Activated CD4-positive, CD25-positive, alpha-beta regulatory T cell treated with anti-CD3 and anti-CD28 coated beads, Interleukin-2, amount 50 U/mL, for 24 hours (primary cell): ENCODE results near the gene TMED6.
A peak's percentile ranks its signal among the peaks of the same experiment; 100 is the strongest.

Experiments used
- ATAC-seq, 2 donors: fragments of 150-1000 bp; cut with Tn5 transposase; one replicate each; pipeline ENCODE4 v1.10.0; 2021; ENCODE audit warnings: mild to moderate bottlenecking in 1 of 2, moderate library complexity in 1 of 2

The TMED6 gene

DNA sequence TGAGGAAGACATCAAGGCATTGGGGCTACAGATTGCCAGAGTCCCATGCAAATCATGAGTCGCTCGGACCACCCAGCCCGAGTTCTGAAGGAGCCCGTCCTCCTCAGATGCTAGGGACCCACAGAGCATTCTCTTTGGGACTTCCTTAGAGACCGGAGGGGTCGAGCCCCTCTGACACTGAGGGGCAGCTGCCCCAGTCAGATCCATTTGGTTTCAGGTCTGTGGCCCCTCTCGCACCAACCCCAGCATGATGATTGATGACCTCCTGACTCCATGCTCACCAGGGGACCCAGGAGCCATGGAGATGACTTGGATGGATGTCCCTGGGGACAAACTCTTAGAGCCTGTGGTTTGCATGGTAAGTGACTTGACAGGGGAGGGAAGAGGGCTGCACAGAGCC lies 29.2 kb downstream of the TMED6 start:
- no peak for ATAC-seq

DNA sequence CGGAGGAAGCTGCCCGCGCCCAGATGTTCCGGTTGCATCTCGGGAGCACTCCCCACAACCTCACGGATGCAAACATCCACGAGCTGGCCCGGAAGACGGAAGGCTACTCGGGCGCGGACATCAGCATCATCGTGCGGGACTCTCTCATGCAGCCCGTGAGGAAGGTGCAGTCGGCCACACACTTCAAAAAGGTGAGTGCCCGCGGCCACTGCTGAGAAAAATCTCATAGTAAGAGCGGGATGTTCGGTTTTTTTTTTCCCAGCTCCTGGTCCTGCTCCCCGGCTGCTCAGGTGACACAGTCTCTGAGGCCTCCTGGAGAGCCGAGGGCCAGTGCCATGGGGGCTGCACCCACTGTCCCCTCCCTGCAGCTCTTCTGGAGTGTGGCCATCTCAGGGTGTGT lies 30.5 kb downstream of the TMED6 start:
- ATAC-seq = no peak

DNA sequence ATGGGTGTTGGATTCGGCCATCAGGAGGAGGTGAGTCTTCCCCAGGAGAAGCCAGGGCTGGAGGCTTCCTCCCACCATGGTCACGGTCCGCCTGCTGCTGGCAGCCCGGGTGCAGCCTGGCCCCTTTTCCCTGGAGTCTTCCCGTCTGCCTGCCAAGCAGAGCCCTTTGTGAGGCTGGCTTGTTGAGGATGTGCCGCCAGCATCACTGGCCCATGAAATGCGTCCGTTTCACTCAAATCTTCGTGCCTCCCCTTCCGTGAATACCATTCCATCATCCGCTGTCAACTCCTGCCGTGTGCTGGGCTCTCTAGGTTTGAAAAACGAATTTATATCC lies 30.9 kb downstream of the TMED6 start:
- no peak for ATAC-seq

DNA sequence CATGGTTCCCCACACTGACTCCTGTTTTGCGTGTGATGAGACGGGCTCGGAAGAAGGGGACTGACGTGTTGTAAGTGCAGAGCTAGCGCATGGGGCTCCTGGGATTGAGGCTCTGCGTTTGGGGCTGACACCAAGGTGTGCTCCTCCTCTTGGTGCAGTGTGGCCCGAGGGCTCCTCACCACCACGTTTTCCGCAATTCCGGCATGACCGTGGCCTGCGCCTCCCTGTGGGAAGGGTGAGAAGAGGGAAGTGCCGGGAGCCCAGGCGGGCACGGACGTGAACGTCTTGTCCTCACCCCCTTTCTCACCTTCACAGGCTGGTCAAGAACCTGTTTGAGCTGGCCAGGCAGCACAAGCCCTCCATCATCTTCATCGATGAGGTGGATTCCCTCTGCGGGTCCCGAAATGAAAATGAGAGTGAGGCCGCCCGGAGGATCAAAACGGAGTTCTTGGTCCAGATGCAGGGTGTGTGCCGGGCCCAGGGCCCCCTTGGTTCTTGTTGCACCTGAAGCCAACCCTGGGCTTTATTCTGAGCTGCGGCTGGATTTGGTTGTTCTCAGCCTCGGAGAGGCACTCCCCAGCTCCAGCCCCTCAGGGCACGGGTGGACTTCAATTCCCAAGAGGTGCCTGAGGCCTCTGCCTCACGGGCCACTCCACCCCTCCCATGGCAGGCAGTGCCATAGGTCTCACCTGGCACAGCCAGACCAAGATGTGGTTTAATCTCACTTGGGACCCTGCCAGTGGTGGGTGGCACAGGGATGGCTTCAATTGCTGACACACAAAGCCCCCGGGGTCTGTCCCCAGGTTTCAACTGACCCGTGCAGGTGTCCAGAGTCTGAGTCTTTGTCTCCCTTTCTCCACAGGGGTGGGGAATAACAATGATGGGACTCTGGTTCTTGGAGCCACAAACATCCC lies 31.5 kb downstream of the TMED6 start:
- ATAC-seq = no peak

DNA sequence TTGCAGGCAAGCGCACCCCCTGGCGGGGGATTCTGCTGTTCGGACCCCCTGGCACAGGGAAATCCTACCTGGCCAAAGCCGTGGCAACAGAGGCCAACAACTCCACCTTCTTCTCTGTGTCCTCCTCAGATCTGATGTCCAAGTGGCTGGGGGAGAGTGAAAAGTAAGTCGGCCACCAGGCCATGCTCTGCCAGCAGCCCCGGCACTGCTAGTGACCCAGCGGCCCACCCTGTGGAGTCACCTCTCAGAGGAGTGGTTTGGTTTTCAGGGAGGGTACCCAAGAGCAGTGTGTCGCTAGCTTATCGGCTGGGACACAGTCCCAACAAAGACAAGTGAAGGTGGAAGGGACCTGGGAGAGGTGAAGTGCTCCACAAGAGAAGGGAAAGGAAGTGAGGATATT lies 32.2 kb downstream of the TMED6 start:
- ATAC-seq = no peak

DNA sequence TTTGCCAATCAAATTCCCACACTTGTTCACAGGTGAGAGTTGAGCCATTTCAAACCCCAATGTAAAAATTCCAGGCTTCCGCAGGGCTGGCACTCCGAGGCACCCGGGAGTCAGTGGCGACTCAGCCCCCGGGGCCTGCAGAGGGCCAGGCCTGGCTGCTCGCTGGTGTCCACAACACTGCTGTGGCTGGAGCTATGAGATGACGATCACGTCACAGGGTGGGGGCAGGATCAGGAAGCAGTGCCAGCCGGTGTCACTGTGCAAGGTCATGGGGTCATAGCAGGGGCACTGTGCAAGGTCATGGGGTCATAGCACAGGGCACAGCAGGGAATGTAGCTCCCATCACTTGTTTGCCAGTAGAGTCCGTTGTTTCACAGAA lies 32.7 kb downstream of the TMED6 start:
- no peak for ATAC-seq

DNA sequence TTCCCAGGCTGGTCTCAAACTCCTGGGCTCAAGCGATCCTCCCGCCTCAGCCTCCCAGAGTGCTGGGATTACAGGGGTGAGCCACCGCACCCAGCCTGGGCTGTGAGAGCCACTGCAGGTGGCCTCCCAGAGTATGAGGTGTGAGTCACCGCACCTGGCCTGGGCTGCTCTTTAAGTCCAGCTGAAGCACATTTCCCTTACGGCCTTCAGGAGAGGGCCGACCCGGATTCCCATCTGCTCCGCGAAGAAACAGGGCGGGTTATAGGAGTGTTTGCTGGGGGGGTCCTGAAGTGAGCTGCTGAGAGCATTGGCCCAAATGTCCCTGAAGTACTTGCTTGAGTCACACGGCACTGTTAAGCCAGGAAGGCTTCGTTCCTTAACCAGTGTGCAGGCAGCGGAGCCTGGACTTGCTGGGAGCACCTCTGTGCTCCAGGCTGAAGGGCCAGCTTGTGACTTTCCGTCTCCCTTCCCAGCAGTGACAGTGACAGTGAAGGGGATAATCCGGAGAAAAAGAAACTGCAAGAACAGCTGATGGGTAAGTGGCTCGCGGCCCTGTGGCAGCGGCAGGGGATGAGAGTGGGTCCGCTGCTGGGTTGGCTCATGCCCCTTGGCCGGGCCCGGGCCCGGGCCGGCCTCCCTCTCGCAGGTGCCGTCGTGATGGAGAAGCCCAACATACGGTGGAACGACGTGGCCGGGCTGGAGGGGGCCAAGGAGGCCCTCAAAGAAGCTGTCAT lies 33.2 kb downstream of the TMED6 start:
- no peak for ATAC-seq

DNA sequence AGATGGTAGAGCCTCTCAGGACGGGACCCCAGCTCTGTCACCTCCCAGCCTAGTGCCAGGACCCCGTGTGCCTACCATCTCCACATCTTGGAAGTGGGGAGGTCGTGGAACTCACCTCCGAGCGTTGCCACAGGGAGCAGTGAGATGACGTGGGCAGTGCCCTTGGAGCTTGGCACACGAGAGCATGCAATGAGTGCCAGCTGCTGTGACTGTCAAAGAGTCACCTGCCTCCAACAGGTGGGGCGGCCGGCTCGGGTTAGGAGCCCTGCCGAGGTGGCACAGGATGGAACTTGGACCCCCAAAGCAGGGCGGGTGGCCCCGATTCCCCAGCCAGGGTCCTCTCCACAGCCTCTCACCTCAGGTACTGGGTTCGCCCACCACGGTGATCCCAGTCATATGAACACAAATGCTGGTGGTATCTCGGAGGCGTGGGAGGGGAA lies 35.0 kb downstream of the TMED6 start:
- ATAC-seq = no peak

DNA sequence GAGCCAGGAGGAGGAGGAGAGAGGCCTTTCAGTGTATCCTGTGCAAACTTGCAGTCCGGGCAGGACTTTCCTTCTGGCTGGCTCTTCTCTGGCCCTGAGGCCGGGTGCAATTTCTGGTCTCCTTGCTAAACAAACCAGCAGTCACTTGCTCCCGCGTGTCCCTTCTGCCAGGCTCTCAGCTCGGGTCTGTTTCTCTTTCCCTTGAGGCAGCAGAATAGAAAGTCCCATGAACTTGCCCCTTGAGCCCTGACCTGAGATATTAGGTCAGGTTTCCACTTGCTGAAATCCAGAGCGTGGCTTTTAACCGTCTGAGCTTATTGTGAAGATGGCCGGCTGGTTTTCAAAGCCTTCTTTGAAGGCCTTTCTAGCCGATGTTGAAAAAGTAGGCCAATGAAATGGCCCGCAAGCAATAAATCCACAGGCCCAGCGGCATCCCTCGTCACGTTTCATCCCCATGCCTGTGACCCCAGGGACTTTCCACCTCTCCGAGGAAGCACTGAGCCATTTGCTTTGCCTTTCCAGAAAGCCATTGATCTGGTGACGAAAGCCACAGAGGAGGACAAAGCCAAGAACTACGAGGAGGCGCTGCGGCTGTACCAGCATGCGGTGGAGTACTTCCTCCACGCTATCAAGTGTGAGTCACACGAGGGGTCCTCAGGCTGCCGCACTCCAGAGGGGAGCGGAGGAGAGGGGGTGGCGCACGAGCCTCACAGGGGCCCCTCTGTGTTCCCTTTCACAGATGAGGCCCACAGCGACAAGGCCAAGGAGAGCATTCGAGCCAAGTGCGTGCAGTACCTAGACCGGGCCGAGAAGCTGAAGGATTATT lies 35.9 kb downstream of the TMED6 start:
- ATAC-seq = no peak

DNA sequence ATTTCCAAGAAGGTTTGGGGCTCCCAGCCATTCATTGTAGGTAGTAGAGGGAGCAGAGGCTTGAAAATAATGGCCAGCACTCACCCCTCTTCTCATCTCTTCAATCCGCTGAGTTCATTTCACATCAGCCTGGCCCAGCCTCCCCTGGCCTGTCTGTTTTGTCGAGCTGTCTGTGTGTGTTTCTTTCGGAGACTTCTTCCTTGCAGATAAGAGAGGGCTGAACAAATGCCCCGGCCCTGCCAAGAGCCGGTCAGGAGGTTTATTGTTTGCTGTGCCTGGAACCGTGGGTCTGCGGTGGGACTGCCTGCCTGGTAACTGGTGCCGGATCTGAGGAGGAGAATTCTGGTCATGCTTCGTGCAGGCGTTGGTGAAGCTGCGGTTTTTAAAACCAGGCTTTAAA lies 37.1 kb downstream of the TMED6 start:
- ATAC-seq = no peak

DNA sequence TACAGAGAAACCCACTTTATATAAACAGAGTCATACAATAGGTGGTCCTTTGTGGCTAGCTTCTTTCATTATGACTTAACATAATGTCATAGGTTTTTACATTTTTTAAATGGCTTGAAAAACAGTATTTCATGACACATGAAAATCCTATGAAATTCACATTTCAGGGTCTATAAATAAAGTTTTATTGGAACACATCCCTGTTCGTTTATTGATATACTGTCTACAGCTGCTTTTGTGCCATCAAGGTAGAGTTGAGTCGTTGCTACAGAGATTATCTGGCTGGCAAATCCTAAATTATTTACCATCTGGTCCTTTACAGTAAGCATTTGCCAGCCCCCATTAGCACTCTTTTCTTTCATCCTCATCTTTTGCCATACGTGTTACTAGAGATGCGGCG lies 38.1 kb downstream of the TMED6 start:
- ATAC-seq = no peak

DNA sequence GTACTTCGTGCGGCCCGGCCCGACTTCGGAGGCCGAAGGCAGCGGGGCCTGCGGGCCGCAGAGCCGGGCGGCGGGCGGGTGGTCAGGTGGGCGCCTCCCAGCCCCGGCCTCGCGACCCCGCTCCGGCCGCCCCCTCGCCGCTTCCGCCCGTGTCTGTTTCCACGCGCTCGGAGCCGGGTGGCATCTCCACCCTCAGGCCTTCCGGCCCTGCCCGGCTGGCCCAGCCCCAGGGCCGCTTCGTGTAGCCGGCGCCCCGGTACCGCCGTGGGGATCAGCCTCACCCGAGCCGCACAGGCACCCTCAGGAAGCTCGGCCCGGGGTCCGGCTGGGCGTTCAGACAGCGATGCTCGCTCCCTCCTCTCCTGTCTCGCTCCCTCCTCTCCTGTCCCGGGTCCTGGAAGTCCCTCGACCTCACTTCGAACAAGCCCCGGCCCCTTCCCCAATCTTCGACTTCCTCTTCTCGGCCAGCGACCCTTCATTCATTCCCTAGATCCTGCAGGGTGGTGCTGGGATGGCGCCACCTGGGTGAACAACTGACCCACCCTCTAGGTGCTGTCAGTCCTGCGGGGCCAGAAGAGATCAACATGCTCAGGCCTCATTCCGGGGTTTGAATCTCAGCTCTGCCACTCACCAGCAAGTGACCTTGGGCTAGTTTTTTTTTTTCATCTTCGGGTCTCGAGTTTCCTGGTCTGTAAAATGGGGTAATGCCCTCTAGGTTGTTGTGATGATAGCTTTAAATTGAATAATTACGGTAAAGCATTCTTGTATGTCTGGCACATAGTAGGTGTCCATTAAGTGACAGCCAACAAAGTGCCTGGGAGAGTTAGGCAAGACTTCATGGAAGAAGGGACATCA lies 39.8 kb downstream of the TMED6 start:
- peak; percentile 42 to 48 for ATAC-seq

DNA sequence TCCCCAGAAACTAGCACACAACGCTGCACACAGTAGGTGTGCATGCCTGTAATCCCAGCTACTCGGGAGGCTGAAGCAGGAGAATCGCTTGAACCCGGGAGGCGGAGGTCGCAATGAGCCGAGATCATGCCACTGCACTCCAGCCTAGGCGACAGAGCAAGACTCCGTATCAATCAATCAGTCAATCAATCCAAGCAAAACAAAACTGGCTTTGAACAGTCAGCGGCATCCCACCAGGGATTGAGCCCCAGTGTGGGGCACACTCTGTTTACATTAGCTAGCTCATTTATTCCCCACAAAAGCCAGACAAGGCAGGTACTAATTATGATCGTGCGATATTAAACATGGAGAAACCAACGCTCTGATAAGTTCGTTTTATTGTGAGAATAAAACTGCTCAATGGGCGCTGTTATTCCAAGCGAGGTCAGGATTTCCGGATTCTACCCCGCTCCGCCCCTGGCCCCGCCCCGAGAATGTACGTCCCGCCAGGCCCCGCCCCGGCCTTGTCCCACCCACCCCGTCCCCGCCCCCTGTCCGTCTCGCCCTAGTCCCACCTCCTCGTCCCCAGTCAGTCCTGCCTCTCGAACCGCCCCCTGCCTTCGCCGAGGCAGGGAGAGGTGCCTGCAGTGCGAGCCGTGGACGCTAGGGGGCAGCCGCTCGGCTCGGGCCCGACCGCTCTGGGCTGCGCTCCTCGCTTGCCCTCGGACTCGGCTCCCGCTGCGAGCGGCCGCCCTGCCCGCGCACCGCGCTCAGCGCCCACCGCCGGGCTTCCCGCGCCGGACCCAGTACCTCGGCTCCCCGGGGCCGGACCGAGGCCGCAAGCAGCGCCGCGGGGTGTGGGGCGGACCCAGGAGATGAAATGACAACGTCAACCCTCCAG lies 40.7 kb downstream of the TMED6 start, which contains the start of gene VPS4A:
Gene VPS4A, plus strand, starts transcription at position 698 of the 880 bp plus-strand sequence. Its CDS starts 162 bp downstream, at position 860.
- peak; percentile 97 to 99 for ATAC-seq

DNA sequence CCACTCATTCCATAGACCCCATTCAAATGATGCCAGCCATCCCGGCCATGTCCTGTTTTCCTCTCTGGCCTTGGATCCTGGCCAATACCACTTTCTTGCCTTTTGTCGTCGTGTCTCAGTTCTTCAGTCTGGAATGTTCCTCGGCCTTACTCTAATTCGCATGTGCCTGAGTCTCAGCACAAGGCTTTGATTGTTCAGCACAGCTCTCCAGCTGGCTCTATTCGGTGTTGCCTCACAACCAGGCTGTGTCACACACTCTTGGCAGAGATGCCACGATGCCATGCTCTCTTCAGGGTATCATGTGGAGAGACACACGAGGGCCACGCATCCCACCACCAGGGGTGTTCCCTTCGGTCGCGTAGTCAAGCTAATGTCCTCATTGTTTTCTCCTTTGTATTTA lies 42.3 kb downstream of the TMED6 start:
- ATAC-seq = no peak

DNA sequence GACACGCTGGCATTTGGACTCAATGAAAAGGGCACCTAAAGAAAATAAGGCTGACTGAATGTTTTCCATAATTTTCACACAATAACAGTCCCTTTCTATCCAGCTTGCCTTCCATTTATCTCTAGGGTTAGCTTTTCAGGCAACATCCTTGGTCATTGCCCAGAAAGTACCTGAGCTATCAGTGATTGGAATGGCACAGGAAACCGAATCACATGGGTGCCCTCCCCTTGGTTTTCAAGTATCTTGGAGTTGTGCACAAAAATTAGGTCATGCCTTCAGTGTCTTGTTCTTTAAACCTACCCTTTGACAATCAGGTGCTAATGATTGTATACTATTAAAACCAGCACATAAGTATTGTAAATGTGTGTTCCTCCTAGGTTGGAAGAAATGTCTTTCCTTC lies 43.7 kb downstream of the TMED6 start:
- no peak for ATAC-seq

DNA sequence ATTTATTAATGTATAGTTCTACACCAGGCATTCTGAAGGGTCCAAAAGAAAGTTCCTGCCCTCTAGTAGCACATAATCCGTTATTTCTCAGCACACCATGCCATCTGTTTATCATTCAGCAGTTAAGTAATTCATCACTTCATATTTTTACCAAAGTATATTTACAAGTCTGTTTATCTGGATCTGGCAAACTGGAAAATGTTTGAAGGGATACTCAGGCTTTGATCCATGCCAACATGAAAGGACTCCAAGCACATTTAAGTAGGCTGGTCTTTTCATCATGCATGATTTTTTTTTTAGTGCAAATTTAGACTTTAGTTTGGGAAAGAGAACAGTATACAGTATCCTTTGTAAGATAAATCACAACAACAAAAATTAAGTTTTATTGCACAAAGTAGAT lies 44.5 kb downstream of the TMED6 start:
- no peak for ATAC-seq

DNA sequence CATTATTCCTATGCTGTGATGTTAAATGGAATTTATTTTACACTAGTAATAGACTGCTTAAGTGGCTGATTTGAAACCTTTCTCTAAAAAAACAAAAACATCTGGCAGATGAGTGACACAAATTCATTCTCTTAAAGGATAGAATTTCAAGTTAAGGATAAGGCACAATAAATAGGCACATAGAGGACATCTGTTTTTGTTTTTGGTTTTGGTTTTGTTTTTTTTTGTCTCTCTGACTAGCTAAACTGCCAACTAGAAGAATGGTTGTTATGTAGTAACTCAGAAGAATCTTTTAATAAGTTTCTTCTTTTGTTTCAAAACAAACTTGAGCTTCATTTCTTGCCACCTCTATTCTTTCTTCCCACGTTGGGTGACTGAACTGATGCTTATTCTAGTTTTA lies 45.6 kb downstream of the TMED6 start:
- ATAC-seq = no peak

DNA sequence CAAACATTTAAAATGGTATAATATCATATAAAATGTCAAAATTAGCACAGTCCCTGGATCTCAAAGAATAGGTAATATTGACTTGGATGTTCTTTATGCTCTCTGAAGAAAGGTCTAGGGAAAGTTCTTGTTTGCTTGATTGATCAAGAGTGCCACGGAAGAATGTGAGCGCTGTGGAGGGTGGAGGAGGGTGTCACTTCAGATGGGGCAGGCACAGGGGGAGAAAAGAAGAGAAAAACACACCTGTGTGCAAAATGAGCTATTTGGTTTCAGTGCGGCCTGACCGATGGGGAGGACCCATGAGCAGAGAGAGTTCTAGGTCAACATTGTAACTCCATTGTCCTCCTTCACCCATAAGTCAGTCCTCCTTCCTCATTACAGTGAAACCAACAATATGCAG lies 49.3 kb downstream of the TMED6 start:
- no peak for ATAC-seq

DNA sequence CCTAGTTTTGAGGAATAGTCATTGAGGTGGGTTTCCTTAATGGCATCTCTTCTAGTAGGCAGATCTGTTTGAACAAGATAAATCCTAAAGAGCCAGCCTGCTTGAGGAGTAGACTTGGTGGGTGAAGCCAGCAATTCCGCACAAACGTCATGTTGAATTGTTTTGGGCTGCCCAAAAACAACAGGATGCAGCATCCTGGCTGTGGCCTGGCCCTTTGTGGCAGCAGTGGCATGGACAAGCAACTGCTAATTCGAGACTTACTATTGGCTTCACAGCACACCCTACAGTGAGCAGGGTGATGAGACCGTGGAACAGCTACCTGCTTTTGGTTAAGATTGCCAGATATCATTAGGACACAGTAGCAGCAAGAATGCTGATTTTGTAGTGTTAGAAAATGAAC lies 49.7 kb downstream of the TMED6 start:
- ATAC-seq = no peak

DNA sequence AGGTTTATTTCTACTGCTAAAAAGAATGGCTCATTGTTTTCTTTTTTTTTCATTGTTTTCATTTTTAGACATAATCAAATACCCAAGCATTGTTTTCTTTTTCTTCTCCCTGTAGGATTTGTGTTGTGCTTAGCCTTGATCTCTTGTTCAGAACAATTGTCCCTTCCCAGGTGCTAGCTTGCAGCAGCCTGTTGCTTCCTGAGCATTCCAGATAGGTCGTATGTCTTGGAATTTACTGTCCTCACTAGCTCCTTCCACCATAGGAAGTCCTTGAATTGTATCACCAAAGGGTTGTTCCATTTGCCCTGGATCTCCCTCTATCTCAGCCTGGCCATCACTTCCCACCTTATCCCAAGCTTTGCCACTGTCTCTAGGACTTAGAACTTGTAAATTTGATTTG lies 50.4 kb downstream of the TMED6 start:
- no peak for ATAC-seq

DNA sequence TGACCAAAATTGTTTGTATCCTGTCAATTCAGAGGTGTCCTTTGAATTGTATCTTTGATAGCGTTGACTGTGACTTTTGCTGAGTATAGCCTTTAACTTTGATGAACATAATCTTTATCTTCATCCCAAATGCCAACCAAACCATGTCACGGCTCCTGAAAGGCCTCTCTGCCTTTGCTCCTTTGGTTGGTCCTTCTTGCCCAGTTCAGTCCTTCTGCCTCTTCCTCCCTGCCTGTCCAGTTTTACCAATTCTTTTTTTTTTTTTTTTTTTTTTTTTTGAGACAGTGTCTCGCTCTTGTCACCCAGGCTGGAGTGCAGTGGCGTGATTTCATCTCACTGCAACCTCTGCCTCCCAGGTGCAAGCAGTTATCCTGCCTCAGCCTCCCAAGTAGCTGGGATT lies 53.3 kb downstream of the TMED6 start:
- ATAC-seq = no peak
